ENCODE measurements around the gene FHIT.

- no peak for TF ChIP-seq POLR2AphosphoS5 (IDR thresholded peaks at IDR 0.05; ENCODE audit: low read depth, low read length)
- no peak for TF ChIP-seq POLR2A (IDR thresholded peaks at IDR 0.05; ENCODE audit: low read depth, low read length)
Measured at GRCh38 chr3:60826511-60826910, 424.7 kb downstream of the FHIT start.

Measured in GM12892 (cell line).